GM12874 (cell line): ENCODE measurements around the gene VRK3.

Source experiments
- CTCF ChIP-seq: IDR thresholded peaks from 2 replicates; pipeline ENCODE4 v1.5.1; 2011; ENCODE audit warnings: low read depth, mild to moderate bottlenecking, control low read depth, low read length, moderate library complexity; ENCODE audit not compliant: insufficient read depth

VRK3 gene

GRCh38 chr19:50007170-50007569 lies 18.0 kb downstream of the VRK3 start:
- TF ChIP-seq CTCF: no peak

GRCh38 chr19:50005428-50005827 lies 19.7 kb downstream of the VRK3 start:
- no peak for TF ChIP-seq CTCF

- no peak for TF ChIP-seq CTCF
These were observed 21.3 kb downstream of the VRK3 start for GRCh38 chr19:50003810-50004419.

DNA sequence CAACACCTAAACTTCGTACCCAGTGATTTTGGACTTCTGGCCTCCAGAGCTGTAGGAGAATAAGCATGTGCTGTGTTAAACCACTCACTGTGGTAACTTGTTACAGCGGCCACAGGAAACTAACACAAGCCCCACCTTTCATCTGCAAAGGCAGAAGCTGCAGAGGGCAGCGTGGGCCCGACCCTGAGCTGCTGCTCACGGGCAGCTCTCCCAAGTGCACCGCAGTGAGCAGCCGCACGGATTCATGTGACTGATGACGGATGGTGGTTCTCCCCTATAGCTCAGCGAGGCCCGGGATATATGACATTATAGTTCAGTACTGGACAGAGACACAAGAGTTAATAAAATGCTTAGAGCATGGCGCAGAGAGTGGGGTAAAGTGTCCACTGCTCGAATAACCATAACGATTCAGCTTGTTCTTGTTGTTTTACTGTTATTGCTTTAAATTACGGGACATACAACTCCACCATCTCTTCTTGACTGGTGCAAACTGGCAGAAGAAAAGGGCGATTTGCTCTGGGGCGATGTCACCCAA lies 21.9 kb downstream of the VRK3 start:
- no peak for TF ChIP-seq CTCF

- no peak for TF ChIP-seq CTCF
These were observed 22.7 kb downstream of the VRK3 start for GRCh38 chr19:50002386-50002960.

- no peak for TF ChIP-seq CTCF
These were observed 23.4 kb downstream of the VRK3 start for GRCh38 chr19:50001775-50002174.

DNA sequence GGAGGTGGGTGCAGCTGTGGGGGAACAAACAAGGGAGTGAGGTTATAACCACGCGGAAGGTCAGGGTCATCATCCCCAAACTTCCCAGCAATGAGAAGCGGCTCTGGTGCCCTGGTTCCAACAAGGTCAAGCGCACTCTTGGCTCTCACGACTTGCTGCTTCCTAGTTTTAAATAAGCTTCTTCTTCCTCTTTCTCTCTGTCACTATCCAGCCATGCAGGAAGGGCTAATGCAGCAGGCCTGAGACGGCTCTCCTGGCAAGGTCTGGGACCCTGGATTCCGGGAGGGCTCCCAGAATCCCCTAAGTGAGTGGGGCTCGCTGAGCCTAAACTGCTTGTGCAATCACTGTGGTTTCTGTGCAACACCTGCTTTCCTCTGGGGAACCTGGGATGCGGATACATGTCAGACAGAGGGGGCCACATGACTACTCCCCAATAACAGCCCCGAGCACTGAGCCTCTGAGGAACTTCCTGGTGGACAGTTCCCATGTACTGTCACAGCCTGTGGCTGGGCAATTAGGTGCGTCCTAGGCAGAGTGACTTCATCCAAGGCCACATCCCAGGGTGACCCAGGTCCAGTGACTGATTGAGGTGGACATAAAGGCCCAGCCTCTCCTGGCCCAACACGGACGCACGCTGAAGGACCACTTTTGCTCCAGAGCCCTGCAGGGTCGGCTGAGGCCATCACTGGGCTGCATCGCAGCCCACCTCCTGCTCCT lies 24.2 kb downstream of the VRK3 start:
- TF ChIP-seq CTCF: no peak
